HL-60/S4 (cell line): ENCODE results near the gene KHDC1L.
"Not testable (repeated sequence)": the region's sequence is repeated elsewhere in the genome, so short reads cannot be mapped to it uniquely, and the experiment has no call there.

Source experiments
- in situ Hi-C: fragments of 300-500 bp; cut with MboI; formaldehyde crosslinking; loops from 2 replicates; pipeline ENCODE4 v1.14.3; 2022; ENCODE audit warnings: low sequenced_read_pairs

KHDC1L gene

DNA sequence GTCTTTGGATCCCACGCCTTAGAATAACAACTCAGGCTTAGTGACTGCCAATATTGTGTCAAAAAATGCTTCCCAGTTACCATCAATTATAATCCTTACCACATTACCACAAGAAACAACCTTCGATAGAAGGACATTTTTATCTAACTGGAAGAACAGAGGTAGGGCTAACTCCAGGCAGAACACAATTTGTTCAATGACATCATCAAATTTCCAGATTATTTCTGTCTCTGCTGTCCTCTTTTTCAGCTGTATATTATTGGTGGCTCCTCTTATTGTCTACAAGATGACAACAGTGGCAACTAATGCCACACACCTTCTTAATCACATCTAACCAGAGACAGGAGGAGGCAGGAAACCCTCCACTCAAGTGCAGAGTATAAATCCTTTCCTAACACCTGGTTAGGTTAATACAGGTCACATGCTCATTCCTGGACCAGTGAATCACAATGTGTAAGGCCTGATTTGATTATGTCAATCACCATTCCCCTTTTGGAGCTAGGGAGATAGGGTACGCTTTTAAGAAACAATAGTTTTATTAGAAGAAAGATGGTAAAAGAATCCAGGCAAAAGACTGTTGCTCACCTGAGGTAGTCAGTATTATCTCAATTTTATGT is 18.0 kb downstream of the KHDC1L start:
- in situ Hi-C loops = no loop called here

DNA sequence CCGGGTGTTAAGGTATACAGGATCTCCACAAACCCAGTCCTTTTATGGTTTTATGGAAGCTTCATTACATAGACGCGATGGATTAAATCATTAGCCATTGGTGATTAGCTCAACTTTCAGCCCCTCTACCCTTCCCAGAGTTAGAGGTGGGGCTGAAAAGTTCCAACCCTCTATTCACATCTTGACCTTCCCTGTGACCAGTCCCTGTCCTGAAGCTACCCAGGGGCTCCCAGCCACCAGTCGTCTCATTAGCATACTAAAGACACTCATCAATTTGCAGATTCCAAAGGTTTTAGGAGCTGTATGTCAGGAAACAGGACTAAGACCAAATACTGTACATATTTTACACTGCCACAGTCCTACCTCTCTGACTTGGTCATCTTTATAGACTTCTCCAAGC is 21.0 kb downstream of the KHDC1L start:
- in situ Hi-C loops = no loop called here

DNA sequence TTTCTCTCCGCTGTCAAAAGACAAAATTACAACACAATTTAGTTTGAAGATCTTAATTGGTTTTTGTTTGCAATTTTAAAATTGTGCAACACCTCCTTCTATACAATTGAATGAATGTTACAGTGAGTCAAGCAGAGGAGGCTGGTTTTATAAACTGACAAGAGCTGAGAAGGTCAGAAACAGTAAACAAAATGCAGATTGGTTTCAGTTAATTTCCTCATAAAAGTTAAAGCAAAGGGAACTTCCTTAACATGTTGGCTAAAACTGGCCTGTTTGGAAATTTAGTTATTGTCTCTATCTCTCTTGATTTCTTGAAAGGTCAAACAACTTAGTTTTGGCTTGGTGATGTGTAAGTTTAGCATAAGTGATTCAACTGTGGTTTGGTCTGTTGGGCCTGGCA is 22.2 kb downstream of the KHDC1L start:
- in situ Hi-C loops = no loop called here

DNA sequence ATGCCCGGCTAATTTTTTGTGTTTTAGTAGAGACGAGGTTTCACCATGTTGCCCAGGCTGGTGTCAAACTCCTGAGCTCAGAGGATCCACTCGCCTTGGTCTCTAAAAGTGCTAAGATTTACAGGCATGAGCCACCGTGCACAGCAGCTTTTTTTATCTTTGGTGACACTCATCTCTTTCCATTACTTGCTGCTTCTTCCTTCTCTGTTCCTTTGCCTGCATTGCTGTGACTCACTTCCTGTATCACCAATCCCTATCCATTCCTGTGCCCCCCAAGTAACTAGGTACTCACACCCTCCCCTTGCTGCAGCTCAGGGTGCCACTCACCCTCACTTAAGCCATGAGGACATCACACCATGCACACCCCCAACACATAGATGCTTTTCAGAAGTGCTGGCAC is 24.6 kb downstream of the KHDC1L start:
- in situ Hi-C loops = no loop called here

DNA sequence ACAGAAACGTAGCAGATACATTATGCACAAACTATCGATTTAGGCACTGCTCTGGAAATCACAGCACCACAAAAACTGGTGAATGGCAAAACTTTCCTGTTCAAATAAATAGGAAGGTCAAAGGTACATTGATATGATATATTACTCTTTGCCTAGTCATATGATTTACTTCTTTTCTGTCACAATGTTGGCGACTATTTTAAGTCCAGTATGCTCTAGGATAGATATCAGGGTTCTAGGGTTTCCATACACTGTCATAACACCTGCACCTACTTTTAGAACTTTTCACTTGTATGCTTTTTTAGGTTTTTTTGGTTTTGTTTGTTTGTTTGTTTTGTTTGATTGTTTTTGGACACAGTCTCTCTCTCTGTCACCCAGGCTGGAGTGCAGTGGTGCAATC is 25.0 kb downstream of the KHDC1L start:
- in situ Hi-C loops = no loop called here

DNA sequence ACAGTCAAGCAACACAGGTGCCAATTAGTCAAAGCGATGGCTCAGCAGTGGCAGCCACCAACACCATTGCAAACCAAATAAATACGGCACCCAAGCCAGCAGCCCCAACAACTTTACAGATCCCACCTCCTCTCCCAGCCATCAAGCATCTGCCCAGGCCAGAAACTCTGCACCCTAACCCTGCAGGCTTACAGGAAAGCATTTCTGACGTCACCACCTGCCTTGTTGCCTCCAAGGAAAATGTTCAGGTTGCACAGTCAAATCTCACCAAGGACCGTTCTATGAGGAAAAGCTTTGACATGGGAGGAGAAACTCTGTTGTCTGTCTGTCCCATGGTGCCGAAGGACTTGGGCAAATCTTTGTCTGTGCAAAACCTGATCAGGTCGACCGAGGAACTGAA is 30.6 kb downstream of the KHDC1L start:
- in situ Hi-C loops = no loop called here

DNA sequence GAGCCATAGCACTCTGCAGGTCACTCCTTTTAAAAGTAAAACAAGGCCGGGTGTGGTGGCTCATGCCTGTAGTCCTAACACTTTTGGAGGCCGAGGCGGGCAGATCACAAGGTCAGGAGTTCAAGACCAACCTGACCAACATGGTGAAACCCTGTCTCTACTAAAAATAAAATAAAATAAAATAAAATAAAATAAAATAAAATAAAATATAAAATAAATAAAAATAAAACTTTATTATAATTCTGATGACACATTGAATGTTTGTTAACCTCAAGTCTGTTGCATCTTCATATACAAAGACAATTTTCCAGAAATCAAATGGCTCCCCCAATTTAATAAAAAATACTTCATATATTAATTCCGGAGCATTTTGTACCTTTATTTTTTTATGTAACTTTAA is 32.0 kb downstream of the KHDC1L start:
- in situ Hi-C loops = not testable (repeated sequence)

DNA sequence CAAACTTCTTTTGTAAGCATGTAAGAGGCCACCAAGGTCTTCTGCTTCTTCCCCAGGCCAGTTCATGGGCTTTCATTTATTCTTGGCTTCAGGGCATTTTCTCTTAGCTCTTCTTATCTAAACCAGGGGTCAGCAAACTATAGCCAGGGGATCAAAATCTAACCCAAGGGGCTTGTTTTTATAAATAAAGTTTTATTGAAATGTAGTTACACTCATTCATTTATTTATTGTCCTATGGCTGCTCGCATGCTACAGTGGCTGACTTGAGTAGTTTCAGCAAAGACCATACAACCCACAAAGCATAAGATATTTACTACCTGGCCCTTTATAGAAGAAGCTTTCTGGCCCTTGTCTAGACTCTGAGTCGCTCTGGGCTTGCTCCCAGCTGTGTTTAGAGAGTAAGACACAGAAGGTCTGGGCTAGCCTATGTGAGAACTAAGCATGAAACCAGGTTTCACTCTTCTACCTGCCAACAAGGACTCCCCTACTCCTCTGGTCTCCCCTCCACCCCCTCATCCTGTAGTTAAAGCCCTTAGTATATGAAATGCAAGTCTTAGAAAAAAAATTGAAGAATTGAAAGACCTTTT is 43.2 kb downstream of the KHDC1L start:
- in situ Hi-C loops = loop anchor here (10.0 kb wide), 1 partner anchor 767 kb away; no protein-coding TSS in a partner anchor

DNA sequence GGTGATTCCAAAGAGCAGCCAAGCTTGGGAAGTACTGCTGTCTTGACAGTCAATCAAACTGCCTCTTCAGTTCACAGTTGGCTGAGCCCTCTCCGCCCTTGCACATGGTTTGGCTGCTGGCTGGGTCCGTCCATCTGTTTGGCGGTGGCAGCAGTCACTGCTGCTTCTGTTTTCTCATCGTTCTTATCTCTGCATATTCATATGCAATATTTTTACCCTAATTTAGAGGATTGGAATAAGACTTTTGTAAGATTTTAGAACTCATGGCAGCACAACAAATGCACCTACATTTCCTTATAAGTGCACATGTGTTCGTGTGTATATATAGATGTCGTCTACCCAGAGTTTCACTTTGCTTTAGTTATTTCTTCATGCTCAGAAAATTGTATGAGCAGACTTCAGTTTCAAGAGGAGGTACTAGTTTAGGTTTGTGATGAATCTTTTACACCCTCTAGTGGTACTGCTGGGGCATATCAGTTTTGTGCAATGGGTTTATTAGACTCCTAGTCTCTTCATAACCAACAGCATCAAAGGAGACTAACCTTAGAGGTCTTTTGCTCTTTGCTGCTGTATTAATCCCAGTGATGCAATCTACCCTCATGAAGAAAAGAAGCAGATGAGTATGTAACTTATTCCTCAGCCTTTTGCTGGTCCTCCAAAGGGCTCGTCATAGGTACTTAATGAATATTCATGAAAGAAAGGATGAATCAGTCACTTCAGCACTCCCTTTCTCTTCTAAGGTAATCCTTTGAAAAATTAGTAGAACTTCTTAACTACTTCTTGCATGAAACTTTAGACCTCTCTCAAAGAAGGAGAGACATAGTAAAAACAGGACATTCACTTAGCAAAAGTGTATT is 44.3 kb downstream of the KHDC1L start:
- in situ Hi-C loops = loop anchor here (10.0 kb wide), 1 partner anchor 766 kb away; no protein-coding TSS in a partner anchor

DNA sequence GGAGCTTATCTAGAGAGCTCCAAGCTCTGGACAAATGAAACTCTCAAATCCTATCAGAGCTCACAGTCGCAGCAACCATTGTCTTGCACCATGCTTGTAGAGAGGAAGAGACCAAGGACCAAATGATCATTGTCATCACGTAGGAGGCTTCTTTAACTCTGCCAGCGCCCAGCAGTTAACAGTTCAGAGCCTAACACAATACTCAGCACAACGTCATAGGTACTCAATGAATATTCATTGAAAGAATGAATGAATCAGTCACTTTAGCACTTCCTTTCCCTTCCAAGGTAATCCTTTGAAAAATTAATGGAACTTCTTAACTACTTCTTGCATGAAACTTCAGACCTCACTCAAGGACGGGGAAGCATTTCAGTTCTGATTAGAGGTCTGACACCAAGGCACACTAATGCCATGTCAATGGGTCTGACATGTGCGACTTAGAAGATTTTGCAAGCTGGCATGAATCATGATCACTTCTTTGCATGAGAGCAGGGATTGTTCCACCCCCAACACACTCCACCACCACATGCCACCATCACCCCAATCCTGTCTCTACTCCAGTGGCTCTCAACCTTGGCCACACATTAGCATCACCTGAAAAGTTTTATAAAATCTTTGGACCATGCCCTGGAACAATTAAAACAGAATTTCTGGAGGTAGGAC is 45.1 kb downstream of the KHDC1L start:
- in situ Hi-C loops = loop anchor here (10.0 kb wide), 1 partner anchor 765 kb away; no protein-coding TSS in a partner anchor

DNA sequence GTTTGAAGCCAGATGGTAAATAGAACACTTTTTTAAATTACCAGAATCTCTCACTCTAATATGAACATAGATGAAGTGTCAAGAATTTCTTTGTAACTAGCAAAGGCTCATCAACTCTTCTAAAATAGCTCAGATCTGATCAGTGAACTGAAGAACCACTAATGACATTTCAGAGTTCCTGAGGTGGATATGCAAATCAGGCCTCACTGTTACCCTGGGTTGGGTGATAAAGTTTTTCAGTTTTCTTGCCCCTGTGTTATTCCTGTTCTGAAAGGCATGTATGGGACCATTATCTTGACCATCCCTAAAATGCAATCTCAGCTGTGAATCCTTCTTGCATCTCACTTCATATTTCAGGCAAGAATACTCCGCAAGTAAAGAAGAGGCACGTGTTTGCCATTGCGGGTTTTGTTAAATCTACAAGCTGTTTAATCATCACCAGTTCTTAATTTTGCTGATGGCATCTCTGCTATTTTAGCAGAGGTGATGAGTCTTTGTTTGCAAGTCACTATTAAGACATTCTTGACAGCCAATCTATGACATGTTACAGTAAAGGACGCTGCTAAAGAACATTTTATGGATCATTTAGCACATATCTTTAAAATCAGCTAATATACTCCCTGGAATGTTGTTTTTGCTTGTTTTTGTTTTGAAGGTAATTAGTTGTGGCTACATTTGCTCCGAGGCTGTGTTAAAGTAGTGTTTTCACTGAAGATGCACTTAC is 47.9 kb downstream of the KHDC1L start:
- in situ Hi-C loops = no loop called here

DNA sequence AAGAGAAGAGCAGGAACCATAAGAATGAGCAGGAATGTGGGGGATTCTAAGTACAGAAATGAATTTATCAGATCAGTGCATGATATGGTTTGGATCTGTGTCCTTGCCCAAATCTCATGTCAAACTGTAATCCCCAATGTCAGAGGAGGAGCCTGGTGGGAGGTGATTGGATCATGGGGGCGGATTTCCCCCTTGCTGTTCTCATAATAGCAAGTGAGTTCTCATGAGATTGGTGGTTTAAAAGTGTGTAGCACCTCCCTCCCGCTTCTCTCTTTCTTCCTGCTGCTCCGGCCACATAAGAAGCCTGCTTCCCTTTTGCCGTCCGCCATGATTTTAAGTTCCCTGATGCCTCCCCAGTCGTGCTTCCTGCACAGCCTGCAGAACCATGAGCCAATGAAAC is 49.2 kb downstream of the KHDC1L start:
- in situ Hi-C loops = no loop called here

DNA sequence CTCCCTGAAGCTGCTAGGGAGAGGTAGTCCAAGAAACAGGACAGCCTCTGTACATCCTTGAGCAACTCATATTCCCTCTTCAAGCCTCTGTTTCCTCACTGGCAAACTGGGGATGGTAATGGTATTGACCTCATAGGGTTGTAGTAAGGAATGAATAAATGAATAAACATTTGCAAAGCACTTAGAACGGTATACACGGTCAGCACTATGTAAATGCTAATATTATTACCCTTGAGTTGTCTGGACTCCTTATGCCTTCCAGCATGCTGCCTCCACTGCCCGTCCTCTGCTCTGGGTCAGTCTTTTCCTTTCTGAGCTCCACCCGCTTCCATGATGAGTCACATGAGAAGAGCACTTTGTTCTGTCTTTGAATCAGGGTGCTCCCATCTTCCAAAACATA is 50.6 kb downstream of the KHDC1L start:
- in situ Hi-C loops = no loop called here
